ENCODE data around the gene CHN1.

GRCh38 chr2:174916270-174916930 is 88.8 kb downstream of the CHN1 start:
- no peak for TF ChIP-seq CTCF (IDR thresholded peaks at IDR 0.05)
- no peak for TF ChIP-seq EZH2 (IDR thresholded peaks at IDR 0.05)
- no peak for TF ChIP-seq EZH2phosphoT487 (IDR thresholded peaks at IDR 0.05)

All from neural progenitor cell (in vitro differentiated cells).